ENCODE data around the gene NKAIN4.
A peak's percentile ranks its signal among the peaks of the same experiment; 100 is the strongest.

NKAIN4 gene

GRCh38 chr20:63219447-63219821 lies 34.8 kb downstream of the NKAIN4 start:
- DNase-seq (ENCODE audit: low spot score) = no peak

DNA sequence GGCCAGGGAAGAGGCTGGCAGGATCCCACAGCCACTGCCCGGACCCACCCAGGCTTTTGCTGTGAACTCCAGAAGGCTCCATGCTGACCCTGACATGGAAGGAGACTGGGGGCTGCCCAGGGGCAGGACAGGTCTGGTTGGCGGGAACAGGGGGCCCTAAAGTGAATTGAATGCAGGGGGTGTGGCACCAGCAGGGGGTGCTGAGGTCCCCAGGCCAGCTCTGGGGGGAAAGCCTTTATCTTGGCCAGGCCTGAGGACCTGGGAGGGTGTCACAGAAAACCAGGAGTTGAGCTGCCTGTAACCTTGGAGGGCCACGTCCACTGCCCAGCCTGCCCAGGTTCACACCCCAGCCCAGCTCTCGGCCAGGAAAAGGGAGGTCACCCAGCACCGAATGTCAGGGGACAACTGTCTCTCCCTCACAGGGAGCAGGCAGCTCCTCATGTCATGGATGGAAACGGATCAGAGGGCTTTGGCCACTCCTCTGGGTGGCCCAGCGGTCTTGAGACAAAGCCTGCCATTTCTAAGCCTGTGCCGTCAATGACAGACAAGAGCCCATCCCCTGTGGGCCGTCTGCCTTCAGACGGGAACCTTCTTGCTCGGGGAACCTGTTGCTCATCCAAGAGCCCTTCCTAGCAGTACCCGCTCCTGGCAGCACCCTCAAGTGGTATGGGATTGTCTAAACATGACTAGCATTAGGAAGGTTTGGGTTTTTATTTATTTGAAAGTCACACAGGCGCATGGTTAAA lies 35.4 kb downstream of the NKAIN4 start:
- no peak for DNase-seq (ENCODE audit: low spot score)

GRCh38 chr20:63217706-63218105 lies 36.6 kb downstream of the NKAIN4 start:
- DNase-seq (ENCODE audit: low spot score) = no peak

GRCh38 chr20:63216849-63217471 lies 37.3 kb downstream of the NKAIN4 start:
- no peak for DNase-seq (ENCODE audit: low spot score)

- DNase-seq (ENCODE audit: low spot score) = peak; percentile 100
These were observed 38.0 kb downstream of the NKAIN4 start, which contains the start of gene YTHDF1 for GRCh38 chr20:63216041-63216848. Gene YTHDF1, minus strand, starts transcription at chr20:63216131. Its CDS starts 239 bp downstream, at chr20:63215892.

- DNase-seq (ENCODE audit: low spot score) = peak; percentile 82
These were observed 38.9 kb downstream of the NKAIN4 start for GRCh38 chr20:63215101-63216040.

- no peak for DNase-seq (ENCODE audit: low spot score)
These were observed 39.7 kb downstream of the NKAIN4 start for GRCh38 chr20:63214514-63214913.

DNA sequence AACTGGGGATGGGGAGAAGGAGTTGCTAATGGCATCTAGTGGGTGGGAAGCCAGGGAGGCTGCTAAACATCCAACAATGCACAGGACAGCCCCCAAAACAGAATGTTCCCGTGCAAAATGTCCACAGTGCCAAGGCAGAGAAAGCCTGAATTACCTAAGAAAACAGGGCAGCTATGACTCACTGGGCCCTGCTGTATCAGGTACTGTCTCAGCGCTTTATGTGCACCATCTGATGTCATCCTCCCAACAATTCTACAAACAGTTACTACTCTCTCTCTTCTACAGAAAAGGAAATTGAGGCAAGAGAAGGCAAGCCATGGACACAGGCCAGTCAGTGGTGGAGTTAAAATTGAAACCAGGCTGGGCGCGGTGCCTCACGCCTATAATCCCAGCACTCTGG lies 41.5 kb downstream of the NKAIN4 start:
- no peak for DNase-seq (ENCODE audit: low spot score)

- no peak for DNase-seq (ENCODE audit: low spot score)
These were observed 41.9 kb downstream of the NKAIN4 start for GRCh38 chr20:63212393-63212730.

DNA sequence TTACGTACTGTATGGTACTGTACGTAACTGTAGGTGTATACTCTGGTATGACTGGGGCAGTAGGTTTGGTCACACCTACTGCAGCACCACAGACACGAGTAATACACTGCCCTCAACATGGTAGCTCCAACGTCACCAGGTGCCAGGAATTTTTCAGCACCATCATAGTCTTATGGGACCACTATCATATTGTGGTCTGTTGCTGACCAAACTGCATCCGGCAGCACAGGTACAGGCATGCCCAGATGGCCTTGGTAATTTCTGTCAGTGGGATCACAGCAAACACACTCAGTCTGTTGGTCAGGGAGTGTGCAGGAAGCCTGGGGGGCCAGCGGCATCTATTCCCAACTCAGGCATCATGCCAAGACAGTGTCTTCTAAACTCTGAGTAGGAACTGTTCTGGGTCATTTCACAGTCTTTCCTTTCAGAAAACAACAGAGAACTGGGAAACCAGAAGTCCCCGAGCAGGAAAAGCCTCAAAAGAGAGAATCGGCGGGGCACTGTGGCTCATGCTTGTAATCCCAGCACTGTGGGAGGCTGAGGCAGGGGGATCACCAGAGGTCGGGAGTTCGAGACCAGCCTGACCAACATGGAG lies 44.2 kb downstream of the NKAIN4 start:
- no peak for DNase-seq (ENCODE audit: low spot score)

- DNase-seq (ENCODE audit: low spot score) = no peak
These were observed 45.8 kb downstream of the NKAIN4 start for GRCh38 chr20:63208346-63208909.

GRCh38 chr20:63206878-63207277 lies 47.4 kb downstream of the NKAIN4 start:
- DNase-seq (ENCODE audit: low spot score) = no peak

GRCh38 chr20:63205896-63206295 lies 48.4 kb downstream of the NKAIN4 start:
- no peak for DNase-seq (ENCODE audit: low spot score)

- DNase-seq (ENCODE audit: low spot score) = no peak
These were observed 49.9 kb downstream of the NKAIN4 start for GRCh38 chr20:63204362-63204761.

- DNase-seq (ENCODE audit: low spot score) = no peak
These were observed 51.3 kb downstream of the NKAIN4 start for GRCh38 chr20:63202811-63203526.

DNA sequence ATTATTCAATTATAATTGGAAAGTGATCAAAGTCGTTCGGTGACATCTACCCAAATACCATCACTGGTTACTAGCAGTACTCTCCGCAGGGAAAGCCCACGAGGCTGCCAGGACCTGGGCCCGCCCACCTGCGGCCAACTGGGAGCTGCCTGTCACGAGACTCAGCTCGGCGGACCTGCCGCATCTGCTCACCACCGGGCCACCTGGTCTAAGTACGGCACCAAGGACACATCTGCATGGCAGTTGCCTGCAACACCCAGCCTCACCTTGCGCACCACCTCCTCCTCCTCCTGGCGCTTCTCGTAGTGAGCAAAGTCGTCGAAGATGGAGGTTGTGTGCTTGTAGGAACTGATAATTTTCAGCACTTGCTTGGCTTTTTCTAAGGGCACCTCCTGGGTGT lies 52.2 kb downstream of the NKAIN4 start:
- DNase-seq (ENCODE audit: low spot score) = no peak

- DNase-seq (ENCODE audit: low spot score) = no peak
These were observed 55.7 kb downstream of the NKAIN4 start for GRCh38 chr20:63198606-63199005.

GRCh38 chr20:63196768-63197470 lies 57.3 kb downstream of the NKAIN4 start:
- no peak for DNase-seq (ENCODE audit: low spot score)

- DNase-seq (ENCODE audit: low spot score) = no peak
These were observed 59.5 kb downstream of the NKAIN4 start for GRCh38 chr20:63194797-63195173.

All from GM03348 (cell line).